ENCODE data around the gene SYCP2L.
"Not testable (repeated sequence)": the region's sequence is repeated elsewhere in the genome, so short reads cannot be mapped to it uniquely, and the experiment has no call there.

Gene SYCP2L

GRCh38 chr6:10960171-10960570 is 73.3 kb downstream of the SYCP2L start:
- no peak for DNase-seq

GRCh38 chr6:10961837-10962236 is 75.0 kb downstream of the SYCP2L start:
- DNase-seq: no peak

- no peak for DNase-seq
Observed at GRCh38 chr6:10962673-10963072, 75.8 kb downstream of the SYCP2L start.

DNA sequence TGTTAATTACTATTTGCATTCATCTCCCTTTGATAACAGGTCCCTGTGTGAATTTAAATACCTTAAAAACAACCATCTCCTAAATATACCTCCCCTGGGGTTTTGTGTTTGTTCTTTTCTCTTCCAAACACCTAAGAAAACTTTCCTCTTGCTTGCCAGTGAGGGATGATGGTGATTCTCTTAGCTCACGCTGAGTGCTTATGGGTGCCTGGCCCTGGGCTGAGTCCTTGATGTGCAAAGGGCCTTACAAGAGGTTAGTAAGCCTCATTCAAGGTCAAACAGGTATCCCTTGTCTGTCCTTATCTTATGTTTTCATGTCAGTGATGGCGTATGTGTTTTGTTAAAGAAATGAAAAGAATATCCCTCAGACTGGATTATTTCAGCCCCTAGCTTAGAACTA is 76.3 kb downstream of the SYCP2L start:
- no peak for DNase-seq

GRCh38 chr6:10964684-10965083 is 77.8 kb downstream of the SYCP2L start:
- no peak for DNase-seq

GRCh38 chr6:10968776-10969175 is 81.9 kb downstream of the SYCP2L start:
- DNase-seq: no peak

- DNase-seq: no peak
Observed at GRCh38 chr6:10970731-10971130, 83.9 kb downstream of the SYCP2L start.

DNA sequence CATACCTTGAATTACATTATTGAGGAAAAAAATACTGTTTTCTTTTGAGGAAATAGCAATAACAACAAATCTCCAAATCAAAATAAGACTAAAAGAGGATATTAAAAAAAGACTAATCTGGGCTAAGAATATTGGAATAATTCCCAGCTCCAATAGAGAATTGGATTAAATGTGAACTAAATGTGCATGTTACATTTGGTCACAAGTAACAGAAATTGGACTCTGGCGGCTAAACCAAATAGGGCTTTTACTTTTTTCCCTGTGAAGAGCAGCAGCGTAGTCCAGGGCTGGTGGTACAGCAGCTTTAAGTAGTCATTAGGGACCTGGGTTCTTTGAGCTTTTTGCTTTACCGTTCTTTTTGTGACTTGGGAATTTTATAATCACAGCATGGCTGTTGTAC is 85.3 kb downstream of the SYCP2L start:
- DNase-seq: no peak

GRCh38 chr6:10976571-10976970 is 89.7 kb downstream of the SYCP2L start:
- no peak for DNase-seq

- DNase-seq: no peak
Observed at GRCh38 chr6:10977231-10977968, 90.5 kb downstream of the SYCP2L start.

- no peak for DNase-seq
Observed at GRCh38 chr6:10979603-10980002, 92.8 kb downstream of the SYCP2L start.

DNA sequence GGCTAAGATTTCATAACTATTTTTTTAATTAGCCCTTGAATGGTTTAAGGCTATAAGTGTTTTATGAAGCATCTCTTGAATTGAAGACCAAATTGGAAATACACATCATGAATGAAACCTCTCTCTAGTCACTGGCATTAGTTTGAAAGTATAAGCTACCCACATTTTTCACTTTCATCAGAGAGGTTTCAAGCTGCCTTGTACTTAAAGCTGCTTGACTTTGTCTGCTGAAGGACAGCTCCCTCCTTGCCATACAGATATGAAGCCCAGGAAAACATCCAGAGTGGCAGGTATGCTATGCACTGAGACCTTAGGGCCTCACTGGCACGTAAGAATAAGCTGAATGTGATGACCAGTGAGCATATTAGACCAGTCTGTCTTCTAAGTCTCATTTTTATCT is 94.6 kb downstream of the SYCP2L start:
- DNase-seq: no peak

DNA sequence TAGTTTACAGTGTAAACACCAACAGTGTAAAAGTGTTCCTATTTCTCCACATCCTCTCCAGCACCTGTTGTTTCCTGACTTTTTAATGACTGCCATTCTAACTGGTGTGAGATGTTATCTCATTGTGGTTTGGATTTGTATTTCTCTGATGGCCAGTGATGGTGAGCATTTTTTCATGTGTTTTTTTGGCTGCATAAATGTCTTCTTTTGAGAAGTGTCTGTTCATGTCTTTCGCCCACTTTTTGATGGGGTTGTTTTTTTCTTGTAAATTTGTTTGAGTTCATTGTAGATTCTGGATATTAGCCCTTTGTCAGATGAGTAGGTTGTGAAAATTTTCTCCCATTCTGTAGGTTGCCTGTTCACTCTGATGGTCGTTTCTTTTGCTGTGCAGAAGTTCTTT is 98.1 kb downstream of the SYCP2L start:
- not testable (repeated sequence) for DNase-seq

GRCh38 chr6:10989587-10989986 is 102.7 kb downstream of the SYCP2L start:
- no peak for DNase-seq

DNA sequence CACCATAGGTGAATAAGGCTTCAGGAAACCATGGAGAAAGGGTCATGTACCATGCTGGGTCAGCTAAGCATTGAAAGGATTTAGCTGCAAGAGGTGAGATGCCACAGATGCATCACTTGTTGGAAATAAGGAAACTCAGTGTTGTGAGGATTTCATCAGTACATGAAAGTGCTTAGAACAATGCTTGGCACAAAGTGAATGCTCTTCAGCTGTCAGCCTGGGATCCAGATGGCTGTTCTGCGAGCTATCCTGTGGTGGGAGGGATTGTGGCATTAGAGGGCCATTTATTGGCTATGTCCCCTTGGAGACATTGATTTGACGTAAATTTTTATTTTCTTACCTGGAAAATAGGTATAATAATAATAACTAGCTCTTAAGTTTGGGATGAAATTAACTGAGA is 104.3 kb downstream of the SYCP2L start:
- no peak for DNase-seq

GRCh38 chr6:10993896-10994295 is 107.0 kb downstream of the SYCP2L start:
- no peak for DNase-seq

GRCh38 chr6:10995114-10995707 is 108.4 kb downstream of the SYCP2L start:
- no peak for DNase-seq

GRCh38 chr6:10999994-11000393 is 113.1 kb downstream of the SYCP2L start:
- DNase-seq: no peak

GRCh38 chr6:11002176-11002575 is 115.3 kb downstream of the SYCP2L start:
- DNase-seq: no peak

DNA sequence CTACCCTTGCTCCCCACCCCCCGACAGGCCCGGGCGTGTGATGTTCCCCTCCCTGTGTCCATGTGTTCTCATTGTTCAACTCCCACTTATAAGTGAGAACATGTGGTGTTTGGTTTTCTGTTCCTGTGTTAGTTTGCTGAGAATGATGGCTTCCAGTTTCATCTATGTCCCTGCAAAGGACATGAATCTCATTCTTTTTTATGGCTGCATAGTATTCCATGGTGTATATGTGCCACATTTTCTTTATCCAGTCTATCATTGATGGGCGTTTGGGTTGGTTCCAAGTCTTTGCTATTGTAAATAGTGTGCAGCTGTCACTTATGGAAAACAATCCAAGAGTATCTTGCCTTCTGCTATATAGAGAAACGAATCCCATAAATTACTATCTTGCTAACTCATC is 116.4 kb downstream of the SYCP2L start:
- not testable (repeated sequence) for DNase-seq

GRCh38 chr6:11006061-11006460 is 119.2 kb downstream of the SYCP2L start:
- DNase-seq: no peak

DNA sequence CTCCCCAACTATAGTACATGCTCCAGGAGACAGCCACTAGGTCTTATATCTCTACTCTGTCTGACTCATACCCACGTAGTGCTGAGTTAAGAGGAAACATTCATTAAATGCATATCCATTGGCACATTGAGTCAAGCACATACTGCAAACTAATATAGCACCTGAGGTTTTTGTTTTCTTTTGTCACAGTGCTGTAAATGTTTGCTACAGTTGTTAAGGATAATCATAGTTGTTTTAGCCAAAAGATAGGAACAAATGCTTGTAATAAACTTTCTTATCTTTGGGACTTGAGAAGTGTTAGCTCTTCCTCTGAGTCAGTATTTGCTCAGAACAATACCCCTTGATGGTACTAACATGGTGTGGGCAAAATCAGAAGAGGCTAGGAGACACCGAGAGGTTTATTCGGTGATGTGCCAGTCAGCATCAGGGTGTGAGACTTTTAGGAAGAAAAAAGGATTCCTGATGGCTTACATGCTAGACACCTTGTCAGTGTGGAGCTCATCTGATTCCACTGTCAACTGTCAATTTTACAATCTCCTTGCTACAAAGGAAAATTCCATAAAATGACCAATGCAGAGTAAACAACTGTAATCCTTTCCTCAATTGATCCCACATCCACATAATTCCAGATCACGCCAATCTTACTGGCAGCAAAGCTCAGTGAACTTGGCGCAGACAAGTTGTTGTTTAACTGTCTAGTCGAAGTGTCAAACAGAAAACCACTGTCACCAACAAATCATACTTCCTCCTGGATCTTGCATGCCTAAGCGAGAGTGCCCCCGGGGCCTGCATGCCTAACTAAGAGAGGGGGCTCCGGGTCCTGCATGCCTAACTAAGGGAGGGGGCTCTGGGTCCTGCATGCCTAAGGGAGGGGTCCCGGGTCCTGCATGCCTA is 121.1 kb downstream of the SYCP2L start:
- no peak for DNase-seq

- no peak for DNase-seq
Observed at GRCh38 chr6:11008821-11009220, 122.0 kb downstream of the SYCP2L start.

DNA sequence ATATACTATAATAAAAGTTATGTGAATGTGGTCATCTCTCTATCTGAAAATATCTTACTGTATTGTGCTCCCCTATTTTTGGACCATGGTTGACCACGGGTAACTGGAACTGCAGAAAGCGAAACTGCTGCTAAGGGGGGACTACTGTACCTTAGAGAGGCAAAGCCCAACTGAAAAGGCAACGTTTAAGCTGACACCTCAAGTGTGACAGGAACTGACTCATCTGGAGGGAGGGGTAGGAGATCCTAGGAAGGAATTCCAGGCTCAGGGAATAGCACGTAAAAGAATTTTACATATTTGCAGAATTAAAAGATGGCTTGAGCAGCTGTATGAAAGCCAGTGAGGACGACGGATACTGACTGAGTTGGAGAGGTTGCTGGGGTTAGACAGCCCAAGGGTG is 122.5 kb downstream of the SYCP2L start:
- no peak for DNase-seq
